GM21825 (cell line): Measurements from ENCODE around the gene ATP8A1.

ENCODE experiments used
- ATAC-seq: cut with Tn5 transposase; IDR thresholded peaks from one replicate; pipeline ENCODE4 v1.9.1; 2021; ENCODE audit warnings: mild to moderate bottlenecking, moderate library complexity; ENCODE audit not compliant: unreplicated experiment

ATP8A1 gene

DNA sequence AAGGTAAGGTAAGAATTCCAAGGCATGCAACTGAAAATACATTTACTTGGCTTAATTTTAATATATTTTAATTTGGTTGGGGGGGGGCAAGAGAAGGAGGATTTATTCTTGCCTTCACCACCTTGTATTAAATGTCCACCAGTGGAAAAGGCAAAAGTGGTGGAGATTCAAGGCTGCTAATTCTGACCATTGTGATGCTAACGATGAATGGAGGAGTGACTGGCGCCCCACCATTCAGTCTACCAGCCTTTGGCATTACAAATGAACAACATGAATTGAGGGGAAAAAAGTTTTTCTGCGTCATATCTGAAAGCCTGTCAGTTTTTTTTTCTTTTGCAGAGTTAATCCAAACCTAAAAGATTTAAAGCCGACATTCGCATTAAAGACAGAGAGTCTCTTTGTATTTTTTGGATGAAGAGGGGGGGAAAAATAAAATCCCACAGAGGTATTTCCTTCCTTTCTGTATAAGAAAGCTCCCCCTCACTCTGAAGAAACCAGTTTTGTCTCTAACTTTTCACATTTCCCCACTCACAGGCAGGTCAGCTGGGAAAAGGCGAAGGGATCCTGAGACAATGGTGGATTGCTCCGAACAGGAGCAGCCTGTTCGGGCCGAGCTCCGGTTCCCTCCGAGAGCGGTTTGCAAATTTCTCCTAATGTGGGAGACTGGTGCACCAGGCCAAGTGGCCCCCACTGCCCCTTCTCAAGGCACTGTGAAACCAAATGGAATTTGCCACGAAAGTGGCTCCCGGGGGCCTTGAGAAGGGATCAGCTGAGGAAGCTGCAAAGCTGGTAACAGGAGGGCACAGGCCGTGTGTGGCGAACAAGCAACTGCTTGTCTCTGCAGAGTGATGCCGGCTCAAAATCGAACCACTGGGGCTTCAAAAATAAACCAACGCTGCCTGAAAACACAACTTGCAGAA is 231.5 kb downstream of the ATP8A1 start:
- ATAC-seq = no peak

DNA sequence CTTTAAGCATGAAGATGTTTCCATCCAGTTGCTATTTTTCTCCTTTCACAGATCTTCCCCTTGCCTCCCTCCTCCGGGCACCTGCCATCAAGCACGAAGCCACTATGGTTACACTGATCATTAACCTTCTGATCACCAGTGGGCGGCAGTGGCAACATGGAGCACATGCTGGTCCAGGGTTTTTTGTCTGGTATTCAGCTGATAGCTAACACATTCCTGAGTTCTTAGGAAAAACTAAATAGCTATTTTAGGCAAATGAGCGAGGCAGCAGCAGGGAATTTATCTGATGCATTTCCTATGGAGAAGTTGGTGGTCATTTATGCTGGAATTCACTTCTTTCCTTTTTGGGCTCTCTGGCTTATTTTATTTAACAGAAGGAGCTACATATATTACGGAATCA is 236.8 kb downstream of the ATP8A1 start:
- ATAC-seq = no peak

DNA sequence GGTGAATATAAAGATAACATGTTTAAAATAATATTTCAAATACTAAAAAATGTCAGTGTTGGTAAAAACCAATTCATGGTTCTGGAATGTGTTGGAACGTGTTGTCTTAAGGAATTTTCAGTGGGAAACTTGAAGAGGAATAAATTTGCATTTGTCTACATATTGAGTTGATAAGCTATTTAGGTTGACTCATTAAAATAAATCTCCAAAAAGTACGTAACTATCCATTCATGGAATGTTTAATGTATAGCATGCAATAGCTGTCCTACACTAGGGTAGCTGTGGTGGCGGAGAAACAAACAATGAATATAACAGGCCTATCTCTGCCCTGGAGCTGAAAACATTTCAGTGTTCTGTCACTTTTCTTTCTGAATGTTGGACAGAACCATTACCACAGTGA is 239.4 kb downstream of the ATP8A1 start:
- no peak for ATAC-seq

DNA sequence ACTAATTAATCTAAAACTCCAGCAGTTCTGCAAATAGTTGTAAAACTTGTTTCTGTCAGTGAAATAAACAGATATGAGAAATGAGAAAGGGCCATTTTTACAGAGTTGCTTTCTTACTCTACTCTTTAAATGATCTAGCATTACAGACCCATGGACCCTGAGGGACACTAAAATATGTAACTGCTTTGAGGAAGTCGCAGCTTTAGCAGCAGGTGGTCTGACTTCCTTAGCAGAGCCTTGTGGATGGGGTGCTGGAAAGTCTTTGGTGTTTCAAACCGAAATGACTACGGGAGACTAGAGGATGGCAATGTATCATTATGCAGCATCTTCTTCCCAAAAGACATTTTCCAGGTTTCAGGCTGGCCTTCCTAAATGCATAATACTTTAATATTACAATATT is 240.9 kb downstream of the ATP8A1 start:
- no peak for ATAC-seq

DNA sequence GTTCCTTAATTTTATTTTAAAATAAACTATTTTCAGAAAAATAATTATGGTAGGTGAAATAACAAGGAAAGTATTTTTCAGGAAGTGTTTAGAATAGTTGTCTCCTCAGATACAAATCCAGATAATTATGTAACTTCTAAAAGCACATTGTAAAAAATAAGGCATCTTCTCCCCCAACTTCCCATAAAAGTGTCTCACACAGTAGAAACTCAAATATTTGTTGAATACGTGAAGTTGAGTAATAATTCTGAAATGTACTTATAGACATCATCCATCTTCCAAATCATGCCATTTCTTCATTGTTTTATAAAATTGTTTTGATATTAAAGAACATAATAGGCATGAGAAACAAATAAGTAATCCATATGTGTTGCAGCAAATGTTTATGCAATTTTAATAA is 241.6 kb downstream of the ATP8A1 start:
- no peak for ATAC-seq

DNA sequence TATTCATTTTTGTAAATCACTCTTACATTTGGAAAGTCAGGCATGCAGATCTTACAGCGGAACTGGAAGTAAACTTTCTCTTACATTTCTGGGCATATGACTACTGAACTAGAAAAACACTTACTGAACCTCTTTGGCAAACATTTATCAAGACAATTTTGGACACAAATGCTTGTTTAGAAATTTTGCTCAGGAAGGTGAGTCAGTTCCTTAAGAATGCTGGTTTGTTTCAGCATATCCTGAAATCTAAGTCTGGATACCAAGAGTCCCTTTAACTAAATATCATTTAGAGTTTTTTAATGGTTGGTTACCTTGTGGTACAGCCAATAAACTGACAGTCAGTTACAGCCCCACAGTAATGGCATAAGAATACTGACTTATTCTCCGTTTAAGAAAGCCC is 244.7 kb downstream of the ATP8A1 start:
- ATAC-seq = no peak

DNA sequence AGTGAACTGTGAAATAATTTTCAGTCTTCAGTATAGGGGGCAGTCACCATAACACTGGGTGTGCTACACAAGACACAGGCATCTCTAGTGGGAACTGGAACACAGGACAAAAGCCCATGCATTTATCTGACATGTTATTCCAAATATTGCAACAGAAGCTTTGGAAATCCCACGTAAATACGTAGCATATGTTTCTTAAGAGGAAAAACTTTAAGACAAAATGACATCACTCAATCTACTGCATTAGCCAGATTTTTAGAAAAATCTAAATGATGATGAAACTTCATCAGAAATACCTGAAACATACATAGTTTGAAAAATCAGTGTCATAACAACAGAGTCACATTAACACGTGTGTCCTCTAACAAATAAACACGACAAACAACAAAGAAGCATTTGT is 245.1 kb downstream of the ATP8A1 start:
- ATAC-seq = no peak

DNA sequence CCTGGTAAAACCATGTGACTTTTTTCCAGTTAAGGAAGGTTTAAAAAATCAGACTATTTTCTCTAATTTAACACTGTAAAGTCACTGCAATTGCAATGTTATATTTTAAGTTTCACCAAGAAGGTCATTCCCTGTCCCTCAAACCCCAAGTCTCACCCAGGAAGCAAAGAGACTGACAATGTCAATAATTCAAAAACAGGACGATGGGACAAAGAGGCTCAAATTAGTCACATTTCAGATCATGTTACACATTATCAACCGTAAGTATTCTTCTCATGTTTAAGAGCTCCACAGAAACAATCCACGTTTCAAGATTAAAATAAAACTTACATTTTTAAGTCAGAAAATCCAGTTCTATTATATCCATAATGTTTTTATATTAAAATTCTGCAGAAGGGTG is 246.5 kb downstream of the ATP8A1 start:
- ATAC-seq = no peak

DNA sequence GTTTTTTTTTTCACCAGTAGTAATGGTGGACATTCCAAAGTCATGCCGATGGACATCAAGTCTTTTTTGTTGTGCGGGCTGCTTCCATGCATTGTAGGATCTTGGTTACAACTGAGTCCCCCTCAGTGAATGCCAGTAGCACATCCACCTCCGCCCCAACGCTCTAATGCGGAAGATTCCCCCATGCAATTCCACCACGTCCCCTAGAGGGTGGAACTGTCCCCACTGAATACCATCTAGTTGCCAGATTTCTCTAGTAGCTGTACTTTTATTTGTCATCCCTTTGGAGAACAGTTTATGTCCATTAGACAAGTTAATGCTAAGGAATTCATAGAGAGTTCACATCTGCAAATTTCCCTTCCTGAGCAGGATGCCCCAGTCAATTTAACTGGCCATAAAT is 252.9 kb downstream of the ATP8A1 start:
- no peak for ATAC-seq

DNA sequence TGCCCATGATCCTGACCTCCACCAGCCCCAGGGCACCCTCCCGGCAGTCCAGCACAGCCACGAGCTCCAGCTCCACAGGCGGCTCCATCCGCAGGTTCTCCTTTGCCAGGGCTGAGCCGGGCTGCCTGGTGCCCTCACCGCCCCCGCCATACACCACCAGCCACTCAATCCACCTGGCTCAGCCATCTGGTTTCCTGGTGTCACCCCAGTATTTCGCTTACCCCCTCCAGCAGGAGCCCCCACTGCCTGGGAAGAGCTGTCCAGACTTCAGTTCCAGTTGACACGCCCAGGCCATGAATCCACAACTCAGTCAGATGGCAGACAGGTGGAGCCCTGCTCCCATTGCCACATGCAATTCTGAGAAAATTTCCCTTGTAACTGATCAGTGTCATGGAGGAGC is 255.7 kb downstream of the ATP8A1 start:
- no peak for ATAC-seq

DNA sequence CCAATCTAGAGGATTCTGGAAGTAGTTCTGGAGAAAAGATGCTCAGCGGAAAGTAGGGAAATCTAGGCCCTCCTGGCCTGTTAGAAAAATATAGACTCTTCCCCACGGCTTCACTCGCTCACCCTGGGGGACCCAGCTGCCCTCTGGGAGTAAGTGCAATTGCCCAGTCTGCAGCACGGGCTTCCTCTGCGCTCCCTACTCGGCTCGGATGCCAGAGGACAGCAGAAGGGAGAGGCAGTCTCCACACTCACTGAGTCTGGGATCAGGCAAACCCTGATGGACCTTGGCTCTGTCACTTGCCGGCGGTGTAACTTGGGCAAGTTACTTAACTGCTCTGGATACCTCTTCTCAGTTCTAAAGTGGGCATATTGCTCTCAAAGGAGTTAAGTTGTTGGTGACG is 257.5 kb downstream of the ATP8A1 start:
- no peak for ATAC-seq

DNA sequence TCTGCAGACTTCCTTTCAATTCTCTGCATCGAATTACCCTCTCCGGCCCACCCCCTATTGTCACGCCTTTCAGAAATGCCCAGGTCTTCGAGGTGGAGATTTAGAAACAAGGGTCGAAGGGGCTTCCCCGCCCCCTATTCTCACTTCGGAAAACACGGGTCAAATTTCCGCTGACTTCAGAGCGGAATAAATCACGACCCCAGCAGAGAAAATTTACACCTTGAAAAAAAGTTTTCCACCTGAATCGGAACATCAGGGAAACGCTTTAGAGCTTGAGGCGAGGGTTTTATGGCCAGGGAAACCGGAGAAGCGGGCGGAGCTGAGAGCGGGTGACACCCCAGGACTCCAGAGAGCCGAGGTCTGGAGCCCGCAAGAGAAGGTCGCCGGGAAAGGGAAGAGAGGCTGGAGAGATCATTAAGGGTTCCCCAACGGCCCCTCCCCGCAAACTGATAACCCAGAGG is 258.0 kb downstream of the ATP8A1 start:
- ATAC-seq = no peak

DNA sequence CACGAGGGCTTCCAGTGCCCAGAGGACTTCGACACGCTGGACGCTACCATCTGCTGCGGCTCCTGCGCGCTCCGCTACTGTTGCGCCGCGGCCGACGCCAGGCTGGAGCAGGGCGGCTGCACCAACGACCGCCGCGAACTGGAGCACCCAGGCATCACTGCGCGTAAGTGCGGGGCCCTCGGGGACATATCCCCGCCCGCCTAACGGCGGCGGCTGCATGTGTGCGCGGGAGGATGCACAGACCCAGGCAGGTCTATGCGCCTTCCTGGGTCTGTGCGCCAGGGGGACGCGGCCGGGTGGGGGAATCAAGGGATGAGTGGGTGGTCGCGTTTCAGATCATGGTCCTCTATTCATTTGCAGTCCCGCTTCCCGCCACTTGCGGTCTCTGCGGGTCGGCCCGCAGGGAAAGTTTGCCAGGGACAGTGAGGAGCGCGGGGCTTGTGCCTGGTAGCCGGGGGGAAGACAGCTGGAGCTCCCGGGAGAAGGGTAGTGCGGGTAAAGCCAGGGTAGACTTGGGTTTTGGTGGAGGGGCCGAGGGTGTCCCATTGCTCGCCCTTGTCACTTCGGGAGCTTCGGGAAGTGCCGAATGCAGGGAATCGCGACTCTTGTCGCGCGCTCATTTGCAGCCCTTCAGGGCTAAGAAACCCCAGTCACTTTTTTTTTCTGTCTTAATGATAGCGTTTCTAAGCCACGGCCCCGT is 258.6 kb downstream of the ATP8A1 start:
- ATAC-seq = no peak

DNA sequence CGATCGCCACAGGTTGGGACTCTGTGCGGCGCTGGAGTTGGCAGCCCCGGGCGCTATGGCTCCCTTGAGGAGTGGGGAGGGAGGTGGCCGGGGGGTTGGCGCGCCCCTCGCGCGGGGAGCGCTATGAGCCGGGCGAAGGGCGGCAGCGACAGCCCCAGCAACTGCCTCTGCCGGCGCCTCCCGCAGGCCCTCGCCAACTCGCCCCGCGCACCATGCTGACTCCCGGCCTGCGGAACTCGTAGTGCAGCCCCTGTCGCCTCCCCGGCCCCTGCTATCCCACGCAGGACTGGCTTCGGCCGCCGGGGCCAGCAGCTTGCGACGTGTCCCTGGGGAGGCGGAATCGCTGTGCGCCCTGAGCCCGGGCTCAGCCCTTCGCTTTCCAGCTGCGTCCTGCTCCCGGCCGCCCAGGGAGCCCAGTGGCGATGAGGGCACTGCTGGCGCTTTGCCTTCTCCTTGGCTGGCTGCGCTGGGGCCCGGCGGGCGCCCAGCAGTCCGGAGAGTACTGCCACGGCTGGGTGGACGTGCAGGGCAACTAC is 259.2 kb downstream of the ATP8A1 start:
- ATAC-seq = no peak

DNA sequence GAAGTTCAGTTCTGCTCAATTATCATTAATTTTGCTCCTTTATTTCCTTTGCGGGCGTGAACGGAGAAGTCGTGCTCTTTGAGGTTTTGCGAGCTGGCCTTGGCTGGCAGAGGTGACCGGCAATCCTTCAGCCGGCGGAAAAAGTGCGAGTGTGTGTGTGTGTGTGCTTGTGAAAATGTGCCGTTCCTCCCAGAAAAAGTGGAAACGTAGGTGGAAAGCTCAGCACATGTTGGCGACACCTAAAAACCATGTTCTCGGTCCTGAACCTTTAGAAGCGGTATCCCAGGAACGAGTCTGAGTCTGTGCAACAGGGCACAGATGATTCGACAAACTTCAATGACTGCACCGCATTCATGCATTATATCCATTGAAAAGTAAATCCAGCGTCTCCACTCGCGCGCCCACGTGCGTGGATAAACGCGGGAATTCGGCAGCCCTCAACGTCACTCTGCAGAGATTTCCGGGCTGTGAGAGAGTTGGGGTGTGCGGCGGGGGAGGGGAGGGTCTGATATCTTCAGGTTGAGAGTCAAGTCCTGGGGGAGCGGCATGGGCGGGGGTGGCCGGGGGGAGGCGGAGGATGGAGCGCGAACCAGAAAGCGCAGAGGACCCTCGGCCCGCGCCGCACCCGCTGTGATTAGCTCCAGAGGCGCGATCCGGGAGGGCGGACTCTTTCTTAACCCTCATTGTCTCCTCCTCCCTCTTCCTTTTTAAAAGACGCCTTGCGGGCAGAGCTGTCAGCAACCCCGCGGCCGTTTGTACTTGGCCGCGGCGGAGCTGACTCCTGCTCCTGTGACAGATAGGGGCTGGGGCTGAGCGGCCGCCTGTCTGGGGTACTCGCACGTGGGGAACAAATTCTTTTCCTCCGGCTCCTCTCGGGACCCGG is 259.9 kb downstream of the ATP8A1 start, which contains the start of gene SHISA3:
Gene SHISA3, plus strand, starts transcription at position 737 of the 883 bp plus-strand sequence. CDS start 569 bp downstream, outside the sequence.
- ATAC-seq = no peak

DNA sequence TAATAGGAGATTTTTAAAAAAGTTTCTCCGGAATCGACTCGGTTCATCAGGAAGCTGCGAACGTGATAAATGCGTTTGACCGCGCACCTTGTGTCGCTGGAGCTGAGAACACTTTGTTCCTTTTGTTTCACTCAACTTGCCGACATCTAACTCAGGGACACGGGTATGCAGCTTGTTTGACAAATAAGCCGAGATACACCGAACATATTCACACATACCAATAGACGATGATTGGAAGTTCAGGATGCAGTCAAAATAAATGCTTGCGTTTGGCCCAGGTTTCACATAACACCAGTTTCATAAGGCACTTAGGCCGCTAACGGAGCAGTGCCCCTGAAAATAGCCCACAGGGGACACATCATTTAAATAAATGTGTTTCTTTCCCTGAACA is 260.5 kb downstream of the ATP8A1 start:
- no peak for ATAC-seq

DNA sequence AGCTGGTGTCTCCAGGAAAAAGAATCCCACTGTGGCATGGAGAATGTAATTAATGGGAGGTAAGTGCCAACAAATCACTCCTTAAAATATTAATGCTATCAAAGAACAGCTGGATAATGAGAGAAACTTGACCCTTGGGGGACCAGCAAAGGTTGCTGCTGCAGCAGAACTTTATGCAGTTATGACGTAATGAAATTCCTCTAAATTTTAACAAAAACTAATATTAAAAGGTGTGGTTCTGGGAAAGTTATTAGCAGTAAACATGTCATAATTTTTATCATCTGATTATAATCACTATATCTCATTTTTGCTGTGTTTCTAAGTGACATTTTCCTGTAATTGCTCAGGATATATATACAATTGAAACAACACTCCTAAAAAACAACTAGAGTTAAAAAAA is 261.3 kb downstream of the ATP8A1 start:
- ATAC-seq = no peak

DNA sequence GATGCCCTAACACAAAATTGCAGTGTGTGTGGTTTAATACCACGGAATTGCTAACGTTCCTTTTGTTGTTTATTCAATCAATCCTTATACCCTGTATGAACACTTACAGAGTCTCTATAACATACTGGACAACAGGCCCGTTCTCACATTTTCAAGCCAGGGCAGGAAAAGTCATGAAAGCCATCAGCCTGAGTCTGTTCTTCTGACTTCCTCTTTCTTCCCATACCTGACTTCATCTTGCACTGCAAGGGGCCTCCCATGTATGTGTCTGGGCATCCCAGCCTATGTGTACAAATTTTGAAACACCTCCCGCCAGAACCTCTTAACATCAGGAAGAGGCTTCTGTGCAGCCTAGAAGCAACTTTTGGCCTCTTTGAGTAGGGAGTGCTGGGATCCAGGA is 264.5 kb downstream of the ATP8A1 start:
- no peak for ATAC-seq

DNA sequence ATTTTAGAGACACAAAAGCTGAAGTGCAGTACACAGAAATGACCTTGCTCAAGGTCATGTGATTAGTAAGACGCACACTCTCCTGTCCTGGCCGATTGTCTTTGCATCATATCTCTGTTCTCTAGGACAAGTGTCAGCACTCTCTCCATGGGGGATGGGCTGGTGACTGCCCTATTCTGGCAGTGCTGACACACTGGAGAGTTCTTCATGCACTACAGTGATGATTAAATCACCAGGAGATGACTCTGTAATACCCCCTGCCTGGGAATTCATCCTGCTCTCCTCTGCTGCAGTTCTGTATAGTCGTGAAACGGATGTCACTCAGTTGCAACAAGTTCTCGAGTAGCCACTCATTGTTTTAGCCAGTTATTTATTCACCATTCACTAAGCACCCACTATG is 264.9 kb downstream of the ATP8A1 start:
- ATAC-seq = no peak

DNA sequence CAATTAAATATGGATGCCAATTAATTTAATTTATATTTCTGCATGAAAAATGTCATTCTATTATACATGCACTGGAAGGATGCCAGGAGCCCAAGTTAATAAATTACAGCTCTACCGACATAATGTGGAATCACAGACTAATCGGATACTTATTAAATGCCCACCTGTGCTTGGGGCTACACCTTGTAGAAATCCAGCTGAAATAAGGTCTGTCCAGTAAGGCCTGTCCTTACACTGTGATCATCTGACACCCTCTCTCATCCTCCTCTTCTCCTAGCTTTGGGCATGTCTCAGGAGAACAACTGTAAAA is 265.6 kb downstream of the ATP8A1 start:
- ATAC-seq = no peak
